GM08714 (cell line): ENCODE measurements around the gene NUP88.
"Not testable (repeated sequence)": the region's sequence is repeated elsewhere in the genome, so short reads cannot be mapped to it uniquely, and the experiment has no call there.

Experiments used
- H3K4me3 ChIP-seq: fragments of 200-500 bp; sonication (Bioruptor generic); 2 replicates; pipeline ENCODE4 v1.5.1; 2014; ENCODE audit warnings: mild to moderate bottlenecking, low read length, inconsistent platforms
- ZNF274 ChIP-seq: IDR thresholded peaks from 2 replicates; pipeline ENCODE4 v1.6.1; 2012; ENCODE audit warnings: mild to moderate bottlenecking, low read depth, low read length

Gene NUP88

GRCh38 chr17:5419356-5419958, at the start of gene NUP88:
TSS of gene NUP88 (minus strand) at chr17:5419662. CDS start at chr17:5419650, 12 bp downstream.
- H3K4me3 ChIP-seq: peak within 1 kb of the TSS; percentile 94
- TF ChIP-seq ZNF274: no peak

- H3K4me3 ChIP-seq: peak overlapping the region; percentile 87
- no peak for TF ChIP-seq ZNF274
Observed at GRCh38 chr17:5468075-5468473, 48.6 kb upstream of the NUP88 start.

GRCh38 chr17:5467416-5467815, 48.0 kb upstream of the NUP88 start:
- no peak for TF ChIP-seq ZNF274
- H3K4me3 ChIP-seq: peak overlapping the region; percentile 87

DNA sequence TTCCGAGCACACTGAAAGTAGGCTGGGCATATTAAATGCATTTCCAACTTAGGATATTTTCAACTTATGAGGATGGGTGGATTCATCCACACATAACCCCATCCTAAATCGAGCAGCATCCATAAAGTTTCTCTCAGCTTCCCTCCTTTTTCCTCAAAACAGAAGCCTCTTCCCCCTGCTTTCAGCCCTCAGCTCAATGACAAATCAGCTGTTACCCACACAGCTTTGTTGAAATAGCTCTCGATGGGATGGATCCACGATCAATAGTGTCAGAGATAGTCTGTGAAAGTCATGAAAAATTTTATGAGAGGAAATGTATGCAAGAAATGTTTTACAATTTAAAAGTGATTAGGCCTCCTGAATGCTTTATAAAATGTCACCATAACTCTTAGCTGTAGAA, 46.8 kb upstream of the NUP88 start:
- H3K4me3 ChIP-seq: no peak overlapping the region

DNA sequence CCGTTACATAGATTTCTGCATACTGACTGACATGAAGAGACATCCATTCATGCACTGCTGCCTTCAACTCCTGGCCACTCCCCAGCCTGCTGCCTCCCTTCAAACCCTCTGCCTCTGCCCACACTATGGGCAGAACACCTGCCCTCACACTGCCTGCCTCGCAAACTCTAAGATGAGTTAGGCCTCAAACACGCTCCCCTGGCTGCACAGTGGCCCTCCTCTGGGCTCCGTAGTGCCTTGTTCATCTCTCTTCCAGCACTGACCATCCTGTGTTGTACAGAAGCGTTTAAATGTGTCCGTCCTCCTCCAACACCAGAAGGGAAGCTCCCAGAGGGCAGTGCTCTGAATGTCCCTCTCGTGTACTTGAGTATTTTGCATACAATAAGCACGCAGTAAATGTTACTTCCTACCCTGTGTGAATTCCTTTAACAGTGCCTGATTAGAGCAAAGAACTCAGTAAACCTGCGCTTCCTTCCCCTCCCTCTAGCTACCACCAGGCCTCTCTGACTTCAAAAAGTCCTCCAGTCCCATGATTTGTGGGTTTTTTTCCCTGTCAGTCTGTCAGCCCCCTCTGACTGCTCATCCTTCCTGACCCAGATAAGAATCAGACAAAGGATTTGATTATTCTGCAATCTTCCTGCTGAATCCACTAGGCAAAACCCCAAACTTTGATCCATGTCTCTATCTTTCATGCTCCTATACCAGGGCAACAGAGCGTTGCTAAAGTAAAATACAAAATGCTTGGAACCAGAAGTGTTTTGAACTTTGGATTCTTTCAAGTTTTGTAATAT, 45.5 kb upstream of the NUP88 start:
- H3K4me3 ChIP-seq: no peak overlapping the region
- no peak for TF ChIP-seq ZNF274

More for the DNA sequence above, 46.8 kb upstream of the NUP88 start:
- no peak for TF ChIP-seq ZNF274

- no peak overlapping the region for H3K4me3 ChIP-seq
- no peak for TF ChIP-seq ZNF274
Observed at GRCh38 chr17:5446786-5447185, 27.3 kb upstream of the NUP88 start.

- no peak overlapping the region for H3K4me3 ChIP-seq
- TF ChIP-seq ZNF274: no peak
Observed at GRCh38 chr17:5444209-5444608, 24.7 kb upstream of the NUP88 start.

- TF ChIP-seq ZNF274: no peak
- no peak overlapping the region for H3K4me3 ChIP-seq
Observed at GRCh38 chr17:5443728-5444127, 24.3 kb upstream of the NUP88 start.

DNA sequence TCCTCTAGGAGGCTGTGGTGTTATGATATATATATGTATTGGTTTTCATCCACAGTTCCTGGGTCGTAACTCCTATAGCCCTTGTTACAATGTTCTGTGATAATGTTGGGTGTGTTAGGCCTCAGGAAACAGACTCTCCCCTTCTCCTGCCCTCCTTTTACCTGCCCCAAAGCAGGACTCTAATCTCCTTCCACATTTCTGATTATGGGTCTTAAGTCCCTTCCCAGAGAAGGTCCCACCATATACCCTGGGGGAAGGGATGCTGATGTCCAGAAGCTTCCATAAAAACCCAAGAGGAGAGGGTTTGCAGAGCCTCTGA, 19.9 kb upstream of the NUP88 start:
- TF ChIP-seq ZNF274: no peak
- H3K4me3 ChIP-seq: peak overlapping the region; percentile 9; the same call in 1 of the 2 replicates

GRCh38 chr17:5438716-5439445, 19.4 kb upstream of the NUP88 start, which contains the start of gene C1QBP:
TSS of gene C1QBP (minus strand) at chr17:5439155. CDS start at chr17:5439073, 82 bp downstream.
- no peak for TF ChIP-seq ZNF274
- H3K4me3 ChIP-seq: peak within 1 kb of the TSS; percentile 98

DNA sequence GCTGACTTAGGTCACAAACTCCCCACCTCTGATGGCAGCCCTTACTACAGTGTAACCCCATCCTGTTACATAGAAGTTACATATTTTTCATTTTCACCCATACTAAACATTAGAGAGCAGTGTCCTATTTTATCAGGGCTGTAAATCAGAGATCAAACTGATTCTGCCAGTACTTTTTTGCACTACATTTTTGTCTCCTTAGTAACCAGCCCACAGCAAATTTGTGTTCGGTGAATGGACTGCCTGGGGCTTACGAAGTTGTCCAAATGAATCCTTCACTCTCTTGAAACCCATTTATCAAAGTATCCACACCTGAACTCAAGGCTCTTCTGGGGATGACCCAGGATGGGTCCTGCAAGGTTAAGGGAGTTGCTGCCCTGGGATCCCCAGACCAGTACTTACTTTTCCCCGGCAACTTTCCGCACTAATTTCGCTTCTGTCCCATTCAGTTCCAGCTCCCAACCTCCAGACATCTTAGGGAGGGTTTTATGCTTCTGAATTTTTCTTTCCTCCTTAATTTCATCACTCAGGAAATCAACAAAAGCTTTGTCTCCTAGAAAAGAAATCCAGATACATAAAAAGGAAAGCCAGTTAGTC, 18.4 kb upstream of the NUP88 start:
- H3K4me3 ChIP-seq: peak overlapping the region; percentile 98
- no peak for TF ChIP-seq ZNF274

DNA sequence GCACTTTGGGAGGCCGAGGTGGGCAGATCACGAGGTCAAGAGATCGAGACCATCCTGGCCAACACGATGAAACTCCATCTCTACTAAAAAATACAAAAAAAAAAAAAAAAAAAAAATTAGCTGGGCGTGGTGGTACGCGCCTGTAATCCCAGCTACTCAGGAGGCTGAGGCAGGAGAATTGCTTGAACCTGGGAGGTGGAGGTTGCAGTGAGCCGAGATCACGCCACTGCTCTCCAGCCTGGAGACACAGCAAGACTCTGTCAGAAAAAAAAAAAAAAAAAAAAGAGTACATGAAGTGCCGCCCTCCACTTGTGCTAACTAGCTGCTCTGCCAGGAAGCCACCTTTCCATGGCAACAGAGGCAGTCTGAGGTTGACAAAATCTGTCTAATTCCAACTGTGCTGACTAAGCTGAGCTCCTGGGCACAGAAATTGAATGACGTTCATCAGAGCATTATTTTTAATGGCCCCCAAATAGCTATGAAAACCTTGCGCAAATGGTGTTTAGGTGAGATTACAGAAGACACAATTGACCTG, 16.4 kb upstream of the NUP88 start:
- H3K4me3 ChIP-seq: not testable (repeated sequence)

DNA sequence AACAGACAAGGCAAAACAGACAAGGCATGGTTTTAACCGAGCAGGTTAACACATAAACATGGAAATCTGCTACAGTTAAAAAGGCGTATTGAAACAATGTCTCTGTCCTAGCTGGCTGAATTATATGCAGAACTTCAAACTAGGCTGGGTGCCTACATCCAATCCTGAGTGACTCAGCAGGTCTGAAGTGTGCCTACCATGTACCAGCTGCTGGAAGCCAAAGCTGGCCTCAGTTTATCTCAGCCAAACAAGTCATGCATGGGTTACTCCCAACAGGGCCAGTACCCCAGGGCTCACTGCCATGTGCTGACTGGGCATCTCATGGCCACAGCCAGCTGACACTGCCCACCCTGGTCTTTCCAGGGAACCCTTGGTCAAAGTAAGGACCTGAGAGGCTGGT, 15.5 kb upstream of the NUP88 start:
- TF ChIP-seq ZNF274: no peak
- no peak overlapping the region for H3K4me3 ChIP-seq

DNA sequence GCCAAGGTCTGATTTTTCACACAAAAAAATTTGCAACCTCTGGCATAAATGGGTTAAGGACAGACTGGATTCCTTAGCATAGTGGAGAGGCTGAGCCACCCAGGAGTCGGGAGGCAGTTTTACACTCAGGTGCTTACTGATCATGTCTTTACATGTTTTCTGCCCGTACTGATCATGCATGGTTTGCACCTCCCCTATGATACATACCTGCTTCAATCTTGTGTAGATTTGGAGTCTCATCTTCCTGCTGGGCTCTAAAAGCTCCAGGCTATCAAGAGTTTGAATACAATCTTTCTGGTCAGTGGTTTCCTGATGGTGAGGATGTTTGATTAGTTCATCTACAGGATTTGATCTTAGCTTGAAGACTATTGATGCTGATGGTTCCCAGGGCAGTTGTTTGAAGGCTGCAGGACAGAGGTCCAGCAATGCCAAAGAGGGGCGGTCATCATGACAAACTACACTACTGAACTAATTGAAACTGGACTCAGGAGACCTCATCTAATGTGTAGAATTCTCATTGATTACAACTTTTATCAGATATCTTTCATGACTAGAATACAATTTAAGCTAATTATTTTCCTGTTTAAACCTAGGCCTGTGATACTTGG, 12.6 kb upstream of the NUP88 start:
- TF ChIP-seq ZNF274: no peak
- no peak overlapping the region for H3K4me3 ChIP-seq

DNA sequence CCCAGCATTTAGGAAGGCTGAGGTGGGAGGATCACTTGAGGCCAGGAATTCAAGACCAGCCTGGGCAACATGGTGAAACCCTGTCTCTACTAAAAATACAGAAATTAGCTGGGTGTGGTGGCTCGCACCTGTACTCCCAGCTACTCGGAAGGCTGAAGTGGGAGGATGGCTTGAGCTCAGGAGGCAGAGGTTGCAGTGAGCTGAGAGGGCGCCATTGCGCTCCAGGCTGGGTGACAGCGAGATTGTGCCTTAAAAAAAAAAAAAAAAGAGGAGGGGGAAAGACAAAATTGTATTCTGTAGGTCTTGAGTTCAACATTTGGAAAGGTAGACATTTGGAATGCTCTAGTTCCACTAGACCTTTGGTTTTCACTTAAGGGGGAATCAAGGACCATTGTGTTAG, 11.8 kb upstream of the NUP88 start:
- H3K4me3 ChIP-seq: not testable (repeated sequence)
